Measurements from ENCODE around the gene LRRFIP1.

DNA sequence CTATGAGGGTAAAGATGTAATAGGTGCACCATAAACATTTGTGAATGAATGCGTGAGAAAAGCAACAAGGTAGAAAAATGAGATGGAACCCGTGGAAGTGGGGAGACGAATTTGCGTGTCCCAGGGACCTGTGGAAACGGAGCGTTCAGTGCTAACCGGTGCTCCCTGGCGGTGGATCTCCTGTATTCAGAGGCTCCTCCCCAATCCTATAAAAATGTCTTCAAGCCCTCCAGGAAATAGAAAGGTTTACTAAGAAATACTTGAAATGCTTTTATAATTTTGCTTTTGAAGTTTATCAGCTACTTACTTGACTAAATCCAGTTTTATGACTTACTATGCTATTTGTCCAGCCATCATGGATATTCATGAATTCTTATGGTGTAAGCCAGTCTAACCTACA, 108.4 kb downstream of the LRRFIP1 start:
- TF ChIP-seq, protein P1, sequence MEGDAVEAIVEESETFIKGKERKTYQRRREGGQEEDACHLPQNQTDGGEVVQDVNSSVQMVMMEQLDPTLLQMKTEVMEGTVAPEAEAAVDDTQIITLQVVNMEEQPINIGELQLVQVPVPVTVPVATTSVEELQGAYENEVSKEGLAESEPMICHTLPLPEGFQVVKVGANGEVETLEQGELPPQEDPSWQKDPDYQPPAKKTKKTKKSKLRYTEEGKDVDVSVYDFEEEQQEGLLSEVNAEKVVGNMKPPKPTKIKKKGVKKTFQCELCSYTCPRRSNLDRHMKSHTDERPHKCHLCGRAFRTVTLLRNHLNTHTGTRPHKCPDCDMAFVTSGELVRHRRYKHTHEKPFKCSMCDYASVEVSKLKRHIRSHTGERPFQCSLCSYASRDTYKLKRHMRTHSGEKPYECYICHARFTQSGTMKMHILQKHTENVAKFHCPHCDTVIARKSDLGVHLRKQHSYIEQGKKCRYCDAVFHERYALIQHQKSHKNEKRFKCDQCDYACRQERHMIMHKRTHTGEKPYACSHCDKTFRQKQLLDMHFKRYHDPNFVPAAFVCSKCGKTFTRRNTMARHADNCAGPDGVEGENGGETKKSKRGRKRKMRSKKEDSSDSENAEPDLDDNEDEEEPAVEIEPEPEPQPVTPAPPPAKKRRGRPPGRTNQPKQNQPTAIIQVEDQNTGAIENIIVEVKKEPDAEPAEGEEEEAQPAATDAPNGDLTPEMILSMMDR (IDR thresholded peaks at IDR 0.05; ENCODE audit: low read length), result no peak
- TF ChIP-seq EZH2 (optimal IDR thresholded peaks at IDR 0.05; ENCODE audit: low read depth, low read length) (no peak), EZH2phosphoT487 (IDR thresholded peaks at IDR 0.05; ENCODE audit: low read length) (no peak)

All from MM.1S (cell line).